Esophagus muscularis mucosa (tissue), 4 donors: Measurements from ENCODE around the gene GALNTL6.

Experiments used
- CTCF ChIP-seq, 3 experiments: fragments of 200-600 bp in 2 of 3; fragments of 450-650 bp in 1 of 3; sonication (generic) in 2 of 3; IDR thresholded peaks; one replicate each; pipeline ENCODE4 v1.5.1; 2017 to 2019; ENCODE audit warnings: antibody characterized with exemption in 3 of 3, mild to moderate bottlenecking in 2 of 3, moderate library complexity in 1 of 3
- EP300 ChIP-seq: sonication (generic); formaldehyde crosslinking; IDR thresholded peaks from one replicate; pipeline ENCODE4 v1.6.1; 2017; ENCODE audit warnings: antibody characterized with exemption
- POLR2A ChIP-seq: fragments of 450-650 bp; IDR thresholded peaks from one replicate; pipeline ENCODE4 v1.6.1; 2017; ENCODE audit warnings: antibody characterized with exemption, moderate library complexity, mild to moderate bottlenecking, low read depth

DNA sequence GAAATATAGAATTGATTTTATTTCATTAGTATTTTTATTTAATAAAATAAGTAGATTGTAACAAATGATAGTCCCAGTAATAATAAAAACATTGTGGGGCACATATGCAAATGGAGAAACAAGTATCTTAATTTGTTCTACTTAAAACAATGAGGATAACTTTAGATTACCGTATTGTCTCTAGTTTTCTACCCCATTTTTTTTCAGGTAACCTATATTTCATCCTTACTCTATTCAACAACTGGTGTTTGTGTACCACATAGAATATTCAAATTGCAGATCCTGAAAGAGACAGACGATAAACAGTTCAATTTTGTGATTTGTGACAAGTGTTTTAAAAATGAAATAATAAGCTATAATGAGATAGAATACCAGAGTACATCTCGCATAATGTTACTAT lies 671.8 kb downstream of the GALNTL6 start:
- TF ChIP-seq CTCF (IDR thresholded peaks at IDR 0.05) (no peak), POLR2A (no peak), EP300 (no peak)
